ENCODE data around the gene CNNM3.

- TF ChIP-seq POLR2A (IDR thresholded peaks at IDR 0.05; ENCODE audit: low read depth, low read length): no peak
- no peak for TF ChIP-seq POLR2AphosphoS5 (IDR thresholded peaks at IDR 0.05; ENCODE audit: low read depth, low read length)
- no peak for TF ChIP-seq SPI1 (IDR thresholded peaks at IDR 0.05; ENCODE audit: low read depth, low read length)
- no peak for TF ChIP-seq TAF1 (IDR thresholded peaks at IDR 0.05; ENCODE audit: low read depth, low read length)
- no peak for TF ChIP-seq PAX5 (IDR thresholded peaks at IDR 0.05; ENCODE audit: insufficient read depth, low read length, severe bottlenecking)
These were observed 60.4 kb downstream of the CNNM3 start for GRCh38 chr2:96876269-96877041.
